A673 (cell line): Measurements from ENCODE around the gene ALLC. TPM values are rescaled to one million over a fixed set of nuclear protein-coding genes. Genes with fewer than 3 reads are reported as not detected.

Experiments used
- BruUV-seq: library from RNA; stranded (reverse); fragments of 400-500 nt; replicated peaks from 2 replicates; lab custom pipeline; 2021; lab: Mats Ljungman, UMichigan
- CTCF ChIA-PET: fragments of 300-600 bp; sonication (Branson Sonifier 250); formaldehyde crosslinking; loops from one replicate; lab custom pipeline; 2022; ENCODE audit warnings: antibody characterized with exemption; lab: Charles Lee
- POLR2A ChIA-PET: fragments of 300-600 bp; sonication (Branson Sonifier 250); formaldehyde crosslinking; loops from one replicate; lab custom pipeline; 2022; ENCODE audit warnings: antibody characterized with exemption; ENCODE audit not compliant: low non-redundant PET; lab: Charles Lee
- DNase-seq: peaks from one replicate; pipeline ENCODE4 v3.0.0-alpha.2; 2015; ENCODE audit warnings: low spot score
- H3K27ac ChIP-seq: fragments of 200-600 bp; sonication (generic); 2 replicates; pipeline ENCODE4 v1.5.1; 2016; ENCODE audit warnings: mixed run types, low read depth, mild to moderate bottlenecking, mixed read lengths, antibody characterized with exemption, low read length; ENCODE audit not compliant: poor library complexity, severe bottlenecking
- H3K27me3 ChIP-seq: fragments of 200-600 bp; sonication (generic); replicated peaks from 2 replicates; pipeline ENCODE4 v1.6.1; 2017; ENCODE audit warnings: mixed run types, low read depth, mild to moderate bottlenecking, mixed read lengths, antibody characterized with exemption, low read length; ENCODE audit not compliant: insufficient read depth, poor library complexity
- H3K36me3 ChIP-seq: fragments of 200-600 bp; sonication (generic); 2 replicates; pipeline ENCODE4 v1.6.1; 2016; ENCODE audit warnings: mixed run types, mild to moderate bottlenecking, mixed read lengths, antibody characterized with exemption, low read length; ENCODE audit not compliant: insufficient read depth, poor library complexity, severe bottlenecking
- H3K4me1 ChIP-seq: fragments of 200-600 bp; sonication (generic); 2 replicates; pipeline ENCODE4 v1.6.1; 2017; ENCODE audit warnings: mixed run types, mild to moderate bottlenecking, mixed read lengths, antibody characterized with exemption, low read length; ENCODE audit not compliant: insufficient read depth, poor library complexity, severe bottlenecking
- H3K4me3 ChIP-seq: fragments of 200-600 bp; sonication (generic); 2 replicates; pipeline ENCODE4 v1.5.1; 2016; ENCODE audit warnings: low read depth, mixed run types, mild to moderate bottlenecking, mixed read lengths, low read length; ENCODE audit not compliant: poor library complexity, severe bottlenecking
- H3K9me3 ChIP-seq: fragments of 200-600 bp; sonication (generic); 2 replicates; pipeline ENCODE4 v1.6.1; 2016; ENCODE audit warnings: mixed run types, low read depth, mild to moderate bottlenecking, mixed read lengths, antibody characterized with exemption, low read length; ENCODE audit not compliant: poor library complexity, severe bottlenecking
- CTCF ChIP-seq: fragments of 300-800, 200-600 bp; sonication (generic); conservative IDR thresholded peaks from 2 replicates; pipeline ENCODE4 v1.5.1; 2017; ENCODE audit warnings: low read depth, mild to moderate bottlenecking, antibody characterized with exemption, low read length, moderate library complexity, mixed read lengths
- EZH2 ChIP-seq: fragments of 200-600 bp; sonication (generic); IDR thresholded peaks from 2 replicates; pipeline ENCODE4 v1.6.1; 2017; ENCODE audit warnings: borderline replicate concordance, low read depth, mild to moderate bottlenecking, mixed read lengths, antibody characterized with exemption, low read length; ENCODE audit not compliant: poor library complexity, severe bottlenecking
- intact Hi-C: fragments of 100-400 bp; cut with micrococcal nuclease; formaldehyde crosslinking; loops from one replicate; pipeline ENCODE4 v1.10.0; 2022; ENCODE audit not compliant: unreplicated experiment
- total RNA-seq: library from RNA; stranded (reverse); gene quantifications from 2 replicates; pipeline ENCODE4 v1.2.3, GENCODE V29; 2021

ALLC gene
- total RNA-seq, 1 experiment from 2014 or later, result not detected

- DNase-seq, result no peak
- Histone ChIP-seq H3K9me3 (no peaks in the 10 kb centered on the region), H3K4me1 (no peaks in the 10 kb centered on the region), H3K27ac (no peak overlapping the region), H3K36me3 (no peaks in the 10 kb centered on the region), H3K4me3 (no peak overlapping the region), H3K27me3 (no peaks in the 10 kb centered on the region)
- CTCF ChIA-PET, result no interaction called here
- TF ChIP-seq CTCF, result no peak
- no peak for TF ChIP-seq EZH2
- intact Hi-C loops, result no loop called here
- no TSS peak for BruUV-seq
- POLR2A ChIA-PET, result no interaction called here
Observed at GRCh38 chr2:3625186-3625585, 32.8 kb upstream of the ALLC start.

GRCh38 chr2:3626118-3626811 is 31.7 kb upstream of the ALLC start:
- H3K27ac ChIP-seq, result no peak overlapping the region
- no peaks in the 10 kb centered on the region for H3K36me3 ChIP-seq
- BruUV-seq, result no TSS peak
- no peak for DNase-seq
- ChIA-PET POLR2A (no interaction called here), CTCF (no interaction called here)
- no peaks in the 10 kb centered on the region for H3K4me1 ChIP-seq
- H3K4me3 ChIP-seq, result no peak overlapping the region
- TF ChIP-seq EZH2 (no peak), CTCF (no peak)
- intact Hi-C loops, result no loop called here
- H3K9me3 ChIP-seq, result no peaks in the 10 kb centered on the region
- H3K27me3 ChIP-seq, result no peaks in the 10 kb centered on the region

GRCh38 chr2:3626812-3627499 is 31.0 kb upstream of the ALLC start:
- Histone ChIP-seq H3K9me3 (no peaks in the 10 kb centered on the region), H3K27ac (no peak overlapping the region), H3K4me1 (no peaks in the 10 kb centered on the region), H3K4me3 (no peak overlapping the region), H3K27me3 (no peaks in the 10 kb centered on the region), H3K36me3 (no peaks in the 10 kb centered on the region)
- ChIA-PET POLR2A (no interaction called here), CTCF (no interaction called here)
- intact Hi-C loops, result no loop called here
- BruUV-seq, result no TSS peak
- DNase-seq, result no peak
- TF ChIP-seq CTCF (no peak), EZH2 (no peak)
